Cardiac fibroblast (primary cell): ENCODE data around the gene KCNQ1OT1.
A peak's percentile ranks its signal among the peaks of the same experiment; 100 is the strongest.

ENCODE experiments used
- DNase-seq, 2 donors: peaks; one replicate each; pipeline versions ENCODE4 v3.0.0 to v3.0.0-alpha.2; 2010; ENCODE audit warnings: low read depth in 2 of 2
- H3K4me3 ChIP-seq, 2 donors: replicated peaks in 1 of 2; 1 replicate in 1 of 2; 2 replicates in 1 of 2; pipeline ENCODE4 v1.5.1; 2011; ENCODE audit warnings: low read depth in 2 of 2, low read length in 2 of 2, mild to moderate bottlenecking in 2 of 2, moderate library complexity in 1 of 2
- CTCF ChIP-seq: IDR thresholded peaks from one replicate; pipeline ENCODE4 v1.5.1; 2011; ENCODE audit warnings: low read depth, mild to moderate bottlenecking, low read length, inconsistent platforms

The KCNQ1OT1 gene

DNA sequence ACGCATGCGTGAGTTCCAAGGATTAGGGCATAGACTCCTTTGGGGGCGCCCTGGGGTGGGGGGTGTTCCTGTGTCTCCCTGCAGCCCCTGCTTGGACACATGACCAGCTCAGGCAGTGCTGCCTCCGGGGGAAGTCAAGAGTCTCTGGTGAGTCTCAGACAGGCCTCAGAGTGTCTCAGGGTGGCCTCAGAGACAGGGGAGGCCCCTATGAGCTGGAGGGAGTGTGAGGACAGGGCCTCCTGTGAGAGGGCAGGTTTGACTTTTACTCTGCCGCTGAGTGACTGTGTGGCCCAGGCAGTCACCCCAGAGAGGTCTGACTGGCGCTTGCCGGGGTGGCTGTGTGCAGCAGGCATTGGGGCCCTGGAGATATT is 41.2 kb upstream of the KCNQ1OT1 start:
- no peak overlapping the region for H3K4me3 ChIP-seq
- TF ChIP-seq CTCF: no peak
- peak in 1 of 2 donors; percentile 15 for DNase-seq

- DNase-seq: no peak
- no peak for TF ChIP-seq CTCF
- no peak overlapping the region for H3K4me3 ChIP-seq
Observed at GRCh38 chr11:2740275-2740940, 40.6 kb upstream of the KCNQ1OT1 start.

DNA sequence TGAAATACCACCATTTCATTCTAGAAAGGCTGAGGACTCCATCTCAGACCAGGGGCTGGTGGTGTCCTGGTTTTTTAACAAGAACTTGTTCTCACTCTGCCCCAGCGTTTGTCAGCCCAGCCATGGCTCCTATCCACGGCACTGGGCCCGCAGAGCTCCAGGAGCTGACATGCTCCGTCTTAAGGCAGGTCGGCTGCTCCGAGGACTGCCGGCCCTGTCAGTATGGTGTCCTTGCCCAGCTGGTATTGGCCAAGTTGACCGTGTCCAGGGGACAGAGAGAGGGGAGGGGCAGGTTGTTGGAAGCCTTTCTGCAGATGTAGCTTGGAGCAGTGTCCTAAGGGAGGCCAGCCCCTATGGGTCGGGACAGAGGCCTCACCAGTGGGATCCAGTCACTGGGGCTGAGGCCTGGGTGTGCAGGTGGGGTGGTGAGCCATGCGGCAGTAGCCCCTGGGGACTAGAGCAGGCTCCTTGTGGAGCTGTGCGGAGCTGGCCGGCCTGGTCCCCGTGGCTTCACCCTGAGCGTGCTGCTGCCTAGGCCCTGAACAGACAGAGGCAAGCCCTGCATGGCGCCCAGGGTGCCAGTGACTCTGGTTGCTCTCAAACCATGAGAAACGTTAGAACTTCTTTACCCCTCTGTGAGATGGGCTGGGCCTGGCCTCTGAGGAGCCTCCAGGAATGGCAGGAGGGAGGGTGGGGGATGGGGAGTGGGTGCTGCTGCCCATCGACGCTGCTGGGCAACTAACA is 39.9 kb upstream of the KCNQ1OT1 start:
- no peak for TF ChIP-seq CTCF
- DNase-seq: no peak
- H3K4me3 ChIP-seq: no peak overlapping the region

- TF ChIP-seq CTCF: no peak
- DNase-seq: no peak
- no peak overlapping the region for H3K4me3 ChIP-seq
Observed at GRCh38 chr11:2738551-2739431, 39.0 kb upstream of the KCNQ1OT1 start.

DNA sequence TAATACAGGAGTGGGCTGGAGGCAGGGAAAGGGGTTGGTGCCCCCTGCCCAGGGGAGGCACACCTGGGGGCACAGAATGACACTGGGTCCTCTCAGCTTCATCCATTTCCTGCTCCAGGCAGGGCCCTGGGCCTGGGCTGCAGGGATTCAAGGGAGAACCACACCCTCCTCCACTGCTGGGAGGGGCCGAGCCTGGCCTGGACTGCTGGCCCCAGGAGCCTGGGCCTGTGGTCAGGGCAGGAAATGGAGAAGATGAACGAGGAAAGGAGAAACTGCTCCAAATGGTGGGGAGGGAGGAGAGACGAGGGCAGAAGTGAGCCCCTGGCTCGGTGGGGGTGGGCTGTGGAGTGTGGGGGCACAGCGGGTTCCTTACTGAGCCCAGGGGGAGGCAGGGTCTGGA is 38.1 kb upstream of the KCNQ1OT1 start:
- no peak overlapping the region for H3K4me3 ChIP-seq
- DNase-seq: peak in 1 of 2 donors; percentile 57
- no peak for TF ChIP-seq CTCF

GRCh38 chr11:2737226-2737590 is 37.4 kb upstream of the KCNQ1OT1 start:
- DNase-seq: no peak
- H3K4me3 ChIP-seq: no peak overlapping the region
- no peak for TF ChIP-seq CTCF
